Activated CD8-positive, alpha-beta memory T cell treated with anti-CD3 and anti-CD28 coated beads, Interleukin-2, amount 50 U/mL, for 1 hour (primary cell): ENCODE results near the gene ZNF17.
A peak's percentile ranks its signal among the peaks of the same experiment; 100 is the strongest.

Experiments used
- DNase-seq: peaks from one replicate; pipeline ENCODE4 v3.0.0-alpha.2; 2020; ENCODE audit errors: extremely low read depth

The ZNF17 gene

DNA sequence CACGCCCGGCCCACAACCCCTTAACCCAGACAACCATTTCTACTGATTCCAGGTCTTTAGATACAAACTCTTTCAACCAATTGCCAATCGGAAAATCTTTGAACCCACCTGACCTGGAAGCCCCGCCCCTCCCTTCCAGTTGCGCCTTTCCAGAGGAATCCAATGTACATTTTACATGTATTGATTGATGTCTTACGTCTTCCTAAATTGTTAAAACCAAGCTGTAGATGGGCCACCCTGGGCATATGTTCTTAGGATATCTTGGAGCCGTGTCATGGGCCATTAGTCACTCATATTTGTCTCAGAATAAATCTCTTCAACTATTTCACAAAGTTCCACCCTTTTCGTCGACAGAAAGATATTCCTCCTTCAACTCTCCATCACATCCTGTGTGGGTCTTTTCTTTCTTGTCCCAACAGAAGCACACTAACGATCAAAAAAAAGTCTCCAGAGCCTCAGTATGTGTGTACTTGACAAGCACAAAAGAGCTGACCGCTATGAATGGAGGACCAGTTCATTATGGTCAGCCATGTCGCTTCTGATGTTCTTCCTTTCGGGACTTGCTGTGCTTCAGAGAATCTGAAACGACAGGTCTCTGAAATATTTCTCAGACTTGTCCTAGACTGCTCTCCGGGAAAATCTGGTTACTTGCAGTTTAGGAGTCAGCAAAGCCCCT, 23.6 kb downstream of the ZNF17 start:
- no peak for DNase-seq

DNA sequence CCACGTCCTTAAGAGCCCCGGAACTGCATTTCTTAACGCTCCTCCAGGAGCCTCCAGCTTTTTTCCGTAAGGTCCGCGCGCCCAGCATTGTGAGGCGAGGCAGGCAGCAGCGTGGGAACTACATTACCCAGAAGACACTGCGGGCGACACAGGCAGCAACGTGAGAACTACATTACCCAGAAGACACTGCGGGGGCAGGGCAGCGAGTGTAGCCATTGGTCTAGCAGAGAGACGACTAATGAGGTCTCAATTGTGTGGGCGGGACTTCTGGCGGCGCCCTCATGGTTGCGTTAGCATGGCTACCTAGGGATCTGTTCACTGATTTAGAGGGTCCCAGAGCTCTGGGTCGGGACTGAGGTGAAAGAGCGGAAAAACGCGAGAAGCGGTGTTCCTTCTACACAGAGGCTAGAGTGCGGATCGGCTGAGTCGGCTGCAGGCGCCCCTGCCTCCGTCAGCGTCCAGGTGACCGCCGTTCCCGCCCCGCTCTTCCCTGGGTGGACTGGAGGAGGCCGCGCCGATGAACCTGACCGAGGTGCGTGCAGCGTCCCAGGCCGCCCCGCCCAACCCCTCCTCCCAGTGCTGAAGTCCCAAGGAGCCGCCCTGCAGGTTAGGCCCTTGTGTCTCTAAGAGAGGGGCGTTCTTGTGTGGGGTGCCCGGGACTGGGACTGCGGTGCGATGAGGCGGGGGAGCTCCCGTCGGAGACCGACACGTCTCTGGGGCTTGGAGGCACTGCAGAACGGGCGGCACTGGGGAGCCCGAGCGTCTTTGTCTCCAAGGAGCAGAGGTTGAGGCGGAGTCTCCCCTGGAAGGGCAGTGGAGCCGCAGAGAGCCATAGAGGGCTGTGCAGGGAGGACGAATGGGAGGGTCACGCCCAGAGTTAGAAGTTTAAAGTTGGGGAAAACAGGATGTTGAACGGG, 24.4 kb downstream of the ZNF17 start, which contains the start of gene ZNF749:
ZNF749 (plus strand) TSS at position 264 of the 917 bp plus-strand sequence; CDS start at position 518, 254 bp downstream.
- peak; percentile 96 for DNase-seq

DNA sequence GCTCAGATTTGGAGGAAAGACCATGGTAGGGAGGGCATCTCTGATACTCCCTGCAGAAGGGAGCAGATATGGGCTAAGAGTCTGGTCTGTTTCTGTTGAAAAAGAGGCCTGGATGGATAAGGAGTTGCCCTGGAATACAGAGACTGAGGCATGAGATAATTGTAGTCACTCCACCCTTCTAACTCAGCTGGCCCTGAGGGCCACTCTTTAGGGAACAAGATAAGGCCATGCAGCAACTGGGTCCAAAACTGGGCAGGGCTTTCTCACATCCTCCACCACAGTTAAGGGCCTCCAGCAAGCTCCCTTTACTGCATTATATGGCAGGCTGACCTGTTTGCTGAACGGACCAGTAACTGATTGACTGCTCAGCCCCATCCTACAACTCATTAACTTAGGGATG, 25.5 kb downstream of the ZNF17 start:
- no peak for DNase-seq

DNA sequence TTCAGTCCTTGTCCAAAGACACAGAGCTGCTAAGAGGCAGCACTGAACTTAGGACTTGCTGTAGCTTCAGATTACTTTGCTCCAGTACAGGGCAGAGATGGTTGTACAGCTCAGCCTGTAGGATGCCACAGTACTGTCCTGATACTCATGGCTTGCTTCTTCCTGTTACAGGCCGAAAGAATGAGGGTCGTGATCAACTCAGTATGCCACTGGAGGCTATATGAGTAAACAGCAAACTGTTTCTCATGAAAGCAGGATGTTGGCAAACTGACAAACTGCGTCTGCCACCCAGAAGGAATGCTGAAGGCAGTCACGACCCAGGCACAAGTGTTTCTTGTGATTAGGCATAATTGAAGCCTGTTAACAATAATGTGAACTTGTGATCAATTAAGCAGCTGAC, 27.0 kb downstream of the ZNF17 start:
- DNase-seq: no peak

DNA sequence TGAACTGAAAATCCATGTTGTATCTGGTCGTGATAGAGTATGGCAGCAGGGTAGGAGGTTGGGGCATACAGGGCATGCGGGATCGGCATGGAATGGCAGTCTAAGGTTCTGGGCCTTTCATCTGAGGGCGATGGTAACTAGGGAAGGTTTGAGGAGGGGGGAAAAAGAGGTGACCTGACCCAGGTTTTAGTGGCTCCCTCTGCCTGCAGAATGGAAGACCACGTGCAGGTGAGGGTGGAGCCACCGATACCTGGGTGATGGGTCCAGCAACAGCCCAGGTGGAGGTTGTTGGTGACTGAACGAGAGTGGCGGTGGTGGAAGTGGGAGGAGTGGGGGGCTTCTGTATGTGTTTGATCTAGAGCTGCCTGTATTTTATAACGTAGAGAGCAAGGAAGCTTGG, 28.0 kb downstream of the ZNF17 start:
- no peak for DNase-seq

DNA sequence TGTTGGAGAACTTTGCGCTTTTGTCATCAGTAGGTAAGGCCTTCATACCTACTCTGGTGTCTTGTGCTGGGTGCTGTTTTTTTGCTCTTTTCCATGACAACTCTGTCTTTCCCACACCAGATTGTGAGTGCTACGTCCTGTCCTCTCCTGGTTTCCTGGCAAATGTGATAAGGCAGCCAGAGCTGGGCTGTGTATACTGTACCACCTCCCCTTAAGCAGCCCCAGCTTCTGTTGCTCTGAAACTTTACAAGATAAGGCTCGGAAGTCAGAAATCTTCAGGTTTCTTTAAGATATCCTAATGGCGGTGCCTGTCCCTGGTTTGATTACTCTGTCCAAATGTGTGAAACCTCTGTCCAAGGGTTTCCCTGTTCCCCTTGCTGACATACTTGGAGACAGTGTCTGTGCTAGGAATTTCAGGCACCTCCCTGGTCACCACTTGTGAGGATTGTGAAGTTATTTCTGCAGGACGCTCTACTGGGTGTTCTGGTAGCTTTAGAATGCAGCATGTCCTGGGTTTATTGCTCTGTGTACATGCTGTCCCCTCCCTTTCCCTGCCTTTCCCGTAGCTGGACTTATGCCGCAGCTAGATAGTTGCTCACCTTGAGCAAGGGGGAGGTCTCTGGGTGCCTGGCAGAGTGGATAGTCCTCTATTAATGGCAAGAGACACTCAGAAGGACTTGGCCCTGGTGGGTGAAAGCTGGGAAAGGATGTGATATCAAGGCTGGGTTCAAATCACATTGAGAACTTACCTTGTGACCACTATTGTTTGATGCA, 31.2 kb downstream of the ZNF17 start:
- no peak for DNase-seq

DNA sequence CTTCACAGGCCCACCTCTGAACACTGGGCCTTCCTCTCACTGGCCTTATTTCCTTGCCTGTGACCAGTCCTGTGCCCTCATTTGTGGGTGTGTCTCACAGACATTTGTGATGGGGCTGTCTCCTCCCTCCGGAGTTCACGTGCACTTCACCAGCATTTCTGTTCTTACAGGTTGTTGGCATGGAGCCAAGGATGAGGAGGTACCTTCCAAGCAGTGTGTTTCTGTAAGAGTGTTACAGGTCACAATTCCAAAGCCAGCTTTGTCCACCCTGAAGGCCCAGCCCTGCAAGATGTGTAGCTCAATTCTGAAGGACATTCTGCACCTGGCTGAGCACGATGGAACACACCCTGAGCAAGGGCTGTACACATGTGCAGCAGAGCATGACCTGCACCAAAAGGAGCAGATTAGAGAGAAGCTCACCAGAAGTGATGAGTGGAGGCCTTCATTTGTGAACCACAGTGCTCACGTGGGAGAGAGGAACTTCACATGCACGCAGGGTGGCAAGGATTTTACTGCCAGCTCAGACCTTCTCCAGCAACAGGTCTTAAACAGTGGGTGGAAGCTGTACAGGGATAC, 32.2 kb downstream of the ZNF17 start:
- DNase-seq: no peak

DNA sequence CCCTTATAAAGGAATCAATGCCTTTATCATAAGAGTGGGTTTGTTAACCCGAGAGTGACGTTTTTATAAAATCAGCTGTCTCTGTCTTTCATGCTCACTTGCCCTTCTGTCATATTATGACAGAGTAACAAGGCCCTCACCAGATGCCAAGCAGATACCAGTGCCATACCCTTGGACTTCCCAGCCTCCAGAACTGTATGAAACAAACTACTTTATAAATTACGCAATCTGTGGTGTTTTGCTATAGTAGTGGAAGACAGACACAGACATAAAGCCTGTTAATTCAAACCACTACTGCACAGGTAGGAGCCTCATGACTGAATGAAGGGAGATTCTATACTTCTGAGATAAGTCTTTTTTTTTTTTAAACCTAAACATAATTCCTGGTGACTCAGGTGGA, 41.3 kb downstream of the ZNF17 start:
- no peak for DNase-seq

DNA sequence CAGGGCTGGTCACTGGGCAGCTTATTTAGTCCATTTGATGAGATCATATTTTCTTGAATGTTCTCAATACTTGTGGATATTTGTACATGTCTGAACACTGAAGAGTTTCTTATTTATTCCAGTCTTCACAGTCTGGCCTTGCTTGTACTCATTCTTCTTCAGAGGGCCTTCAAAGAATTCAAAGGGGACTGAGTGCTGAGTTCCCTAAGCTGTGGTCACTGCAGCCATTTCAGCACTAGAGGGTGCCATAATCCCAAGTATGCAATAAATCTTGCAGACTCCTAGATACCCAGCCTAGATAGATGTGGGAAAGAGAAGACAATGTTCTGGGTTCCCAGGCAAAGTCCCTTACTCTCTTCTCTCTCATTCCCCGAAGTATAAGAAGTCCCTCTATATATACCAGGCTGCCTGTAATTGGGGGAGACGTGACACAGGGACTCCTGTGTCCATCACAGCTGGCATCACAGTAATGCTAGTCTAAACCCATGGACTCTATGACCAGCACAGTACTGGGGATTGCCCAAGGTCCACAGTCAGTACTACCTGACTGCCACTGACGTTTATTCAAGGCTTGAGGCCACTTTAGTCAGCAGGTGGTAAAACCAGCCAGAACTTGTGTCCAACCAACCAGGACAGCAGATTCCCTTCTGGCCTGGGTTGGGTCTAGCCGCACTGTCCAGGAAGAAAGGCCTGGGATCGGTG, 54.9 kb downstream of the ZNF17 start:
- DNase-seq: no peak

DNA sequence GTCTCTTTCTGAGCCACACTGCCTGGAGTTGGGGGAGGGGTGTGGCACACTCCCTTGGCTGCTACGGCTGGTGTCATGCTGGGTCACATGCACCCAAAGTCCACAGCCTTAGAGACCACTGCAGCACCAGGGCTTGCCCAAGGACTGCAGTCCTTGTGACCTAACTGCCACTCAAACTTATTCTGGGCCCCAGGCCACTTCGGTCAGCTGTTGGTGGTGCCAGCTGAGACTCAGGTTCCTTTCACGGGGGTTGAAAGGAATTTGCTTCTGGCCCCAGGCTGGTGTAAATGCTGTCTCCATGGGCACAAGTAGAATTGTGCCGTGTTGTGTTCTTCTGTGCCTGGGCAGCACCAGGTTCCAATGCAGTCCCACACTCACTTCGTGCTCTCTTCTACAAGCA, 55.5 kb downstream of the ZNF17 start:
- no peak for DNase-seq
